Measurements from ENCODE around the gene PCSK6.
"Not testable (repeated sequence)": the region's sequence is repeated elsewhere in the genome, so short reads cannot be mapped to it uniquely, and the experiment has no call there.

PCSK6 gene

DNA sequence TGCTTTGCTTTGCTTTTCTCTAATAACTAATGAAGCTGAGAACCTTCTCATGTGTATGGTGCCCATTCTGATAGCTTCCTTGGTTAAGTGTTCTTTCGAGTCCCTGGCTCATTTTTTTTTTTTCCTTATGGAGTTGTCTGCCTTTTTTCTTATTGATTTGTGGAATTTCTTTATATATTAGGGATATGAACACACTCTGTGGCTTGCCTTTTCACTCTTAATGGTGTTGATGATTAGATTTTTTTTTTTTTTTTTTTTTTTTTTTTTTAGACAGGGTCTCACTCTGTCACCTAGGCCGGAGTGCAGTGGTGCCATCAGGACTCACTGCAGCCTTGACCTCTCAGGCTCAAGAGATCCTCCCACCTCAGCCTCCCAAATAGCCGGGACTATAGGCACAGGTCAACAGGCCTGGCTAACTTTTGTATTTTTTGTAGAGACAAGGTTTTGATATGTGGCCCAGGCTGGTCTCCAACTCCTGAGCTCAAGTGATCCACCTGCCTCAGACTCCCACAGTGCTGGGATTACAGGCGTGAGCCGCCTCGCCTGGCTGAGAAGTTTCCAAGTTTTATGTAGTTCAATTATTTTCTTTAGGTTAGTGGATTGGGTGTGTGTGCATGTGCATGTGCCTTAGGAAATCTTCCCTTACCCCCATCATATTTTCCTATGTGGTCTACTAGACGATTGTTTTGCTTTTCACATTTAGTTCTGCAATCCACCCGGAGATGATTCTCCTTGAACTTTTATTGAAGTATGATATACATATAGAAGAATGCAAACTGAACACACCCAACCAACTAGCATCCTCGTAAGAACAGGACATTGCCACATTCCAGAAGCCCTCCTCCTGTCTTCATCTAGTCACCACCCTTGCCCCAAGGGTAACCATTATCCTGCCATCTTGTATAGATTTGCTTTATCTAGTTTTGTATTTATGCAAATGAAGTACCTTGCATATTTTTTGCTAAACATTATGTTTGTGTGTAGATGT, 192.8 kb downstream of the PCSK6 start:
- peak overlapping the region in 1 of 2 donors; percentile 86 for H3K4me3 ChIP-seq (ENCODE audit: low read depth in 1 of 2, low read length in 2 of 2)
- H3K36me3 ChIP-seq (ENCODE audit: control insufficient read depth in 1 of 2, insufficient read depth in 2 of 2, low read length in 2 of 2) = peaks cover under 1 to 8% of the 10 kb centered on the region in 2 donors
- H3K27ac ChIP-seq (ENCODE audit: low read length) = no peak overlapping the region
- no peaks in the 10 kb centered on the region for H3K27me3 ChIP-seq (ENCODE audit: low read depth, low read length)
- peaks cover 7 to 30% of the 10 kb centered on the region in 2 donors for H3K4me1 ChIP-seq (ENCODE audit: control insufficient read depth in 1 of 2, insufficient read depth in 2 of 2, low read length in 2 of 2)
- no peaks in the 10 kb centered on the region for H3K9me3 ChIP-seq (ENCODE audit: control insufficient read depth in 1 of 2, low read length in 2 of 2)

DNA sequence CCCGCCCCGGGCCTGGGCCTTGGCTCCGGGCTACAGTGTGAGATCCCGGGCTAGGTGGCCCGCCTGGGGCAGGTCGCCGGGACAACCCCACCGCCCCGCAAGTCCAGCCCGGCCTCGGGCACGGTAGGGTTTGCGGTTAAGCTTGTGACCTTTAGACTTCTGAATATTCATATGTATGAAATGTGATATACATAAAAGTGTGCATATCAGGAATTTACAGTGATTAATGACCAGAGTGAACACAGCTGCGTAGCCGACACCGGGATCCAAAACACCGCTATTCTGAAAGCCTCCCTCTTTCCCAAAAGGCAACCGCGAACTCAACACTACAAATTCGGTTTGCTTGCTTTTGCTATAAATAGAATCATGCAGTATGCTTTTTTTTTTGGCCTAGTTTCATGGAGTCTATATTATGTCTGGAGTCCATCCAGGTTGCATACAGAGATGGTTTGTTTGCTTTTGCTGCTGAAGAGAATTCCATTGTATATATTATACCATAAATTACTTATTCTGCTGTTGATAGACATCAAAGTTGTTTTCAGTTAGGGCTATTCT, 193.8 kb downstream of the PCSK6 start:
- Histone ChIP-seq H3K27me3 (ENCODE audit: low read depth, low read length) (no peaks in the 10 kb centered on the region), H3K4me1 (ENCODE audit: control insufficient read depth in 1 of 2, insufficient read depth in 2 of 2, low read length in 2 of 2) (peaks cover 7 to 32% of the 10 kb centered on the region in 2 donors), H3K4me3 (ENCODE audit: low read depth in 1 of 2, low read length in 2 of 2) (peak overlapping the region; percentile 86 to 99), H3K27ac (ENCODE audit: low read length) (peak overlapping the region; percentile 94), H3K36me3 (ENCODE audit: control insufficient read depth in 1 of 2, insufficient read depth in 2 of 2, low read length in 2 of 2) (peaks cover 4 to 8% of the 10 kb centered on the region in 2 donors), H3K9me3 (ENCODE audit: control insufficient read depth in 1 of 2, low read length in 2 of 2) (no peaks in the 10 kb centered on the region)

DNA sequence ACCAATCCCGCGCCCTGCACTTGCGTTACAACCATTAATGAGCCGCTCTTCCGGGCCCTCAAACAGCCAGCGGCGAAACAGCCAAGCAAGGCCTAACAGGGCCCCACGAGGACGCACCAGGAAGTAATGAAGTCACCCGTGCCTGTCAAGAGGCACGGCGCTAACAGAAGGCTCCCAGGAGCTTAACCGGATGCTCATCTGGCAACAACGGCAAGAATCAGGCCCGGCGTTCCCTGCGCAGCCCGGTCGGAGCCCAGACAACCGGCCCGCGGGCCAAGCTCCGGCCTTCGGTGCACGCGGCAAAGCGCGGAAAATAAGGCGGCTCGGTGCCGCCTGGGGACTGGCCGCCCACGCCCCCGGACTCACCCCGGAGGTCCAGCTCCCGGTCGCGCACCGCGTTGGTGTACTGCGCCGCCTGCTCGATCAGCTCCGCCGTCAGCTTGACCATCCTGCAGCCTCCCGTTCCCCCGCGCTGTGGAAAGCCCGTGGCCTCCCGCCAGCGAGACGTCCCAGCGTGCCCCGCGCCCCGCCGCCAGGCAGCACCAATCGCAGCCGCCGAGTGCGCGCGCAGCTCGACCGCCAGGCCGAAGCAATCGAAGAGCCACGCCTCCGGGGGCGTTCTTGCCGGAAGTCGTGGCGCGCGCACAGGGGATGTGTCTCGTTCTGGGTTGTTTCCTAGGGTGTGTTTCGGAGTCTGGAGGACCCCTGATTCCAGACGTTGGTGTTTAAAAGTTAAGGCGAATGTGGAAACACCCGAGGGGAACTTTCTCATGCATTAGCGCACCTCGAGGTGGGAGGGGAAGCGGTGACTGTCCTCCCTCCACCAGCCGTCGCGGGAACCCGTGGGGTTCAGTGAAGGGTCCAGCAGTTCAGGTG, 194.5 kb downstream of the PCSK6 start, which contains the start of gene SNRPA1:
TSS of gene SNRPA1 (minus strand) at position 518 of the 876 bp plus-strand sequence. CDS start at position 448, 70 bp downstream.
- H3K36me3 ChIP-seq (ENCODE audit: control insufficient read depth in 1 of 2, insufficient read depth in 2 of 2, low read length in 2 of 2) = peaks cover 6 to 8% of the 10 kb centered on the region in 2 donors
- H3K9me3 ChIP-seq (ENCODE audit: control insufficient read depth in 1 of 2, low read length in 2 of 2) = no peaks in the 10 kb centered on the region
- H3K27me3 ChIP-seq (ENCODE audit: low read depth, low read length) = no peaks in the 10 kb centered on the region
- H3K4me3 ChIP-seq (ENCODE audit: low read depth in 1 of 2, low read length in 2 of 2) = peak within 1 kb of the TSS; percentile 86 to 99
- H3K27ac ChIP-seq (ENCODE audit: low read length) = peak within 1 kb of the TSS; percentile 99
- peaks cover 7 to 29% of the 10 kb centered on the region in 2 donors for H3K4me1 ChIP-seq (ENCODE audit: control insufficient read depth in 1 of 2, insufficient read depth in 2 of 2, low read length in 2 of 2)

DNA sequence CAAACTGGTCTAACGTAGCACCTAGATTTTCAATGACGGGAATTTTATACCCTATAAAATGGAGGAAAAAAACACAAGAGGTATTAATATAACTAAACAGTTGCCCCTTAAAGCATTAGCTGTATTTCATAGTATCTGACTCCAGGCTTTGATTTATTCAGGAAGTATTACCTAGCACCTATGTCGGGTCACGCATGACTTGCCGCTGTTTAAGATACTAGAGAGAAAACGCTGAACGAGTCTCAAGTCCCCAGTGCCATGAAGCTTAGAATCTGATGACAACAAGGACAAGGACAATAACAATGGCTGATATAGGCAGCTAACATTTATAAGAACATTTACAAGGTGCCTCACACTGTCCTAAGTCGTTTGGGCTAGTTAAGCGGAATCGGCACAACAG, 196.4 kb downstream of the PCSK6 start:
- H3K9me3 ChIP-seq (ENCODE audit: control insufficient read depth in 1 of 2, low read length in 2 of 2) = no peaks in the 10 kb centered on the region
- H3K27me3 ChIP-seq (ENCODE audit: low read depth, low read length) = no peaks in the 10 kb centered on the region
- peak overlapping the region; percentile 86 to 99 for H3K4me3 ChIP-seq (ENCODE audit: low read depth in 1 of 2, low read length in 2 of 2)
- H3K36me3 ChIP-seq (ENCODE audit: control insufficient read depth in 1 of 2, insufficient read depth in 2 of 2, low read length in 2 of 2) = peaks cover 8 to 16% of the 10 kb centered on the region in 2 donors
- peak overlapping the region; percentile 99 for H3K27ac ChIP-seq (ENCODE audit: low read length)
- H3K4me1 ChIP-seq (ENCODE audit: control insufficient read depth in 1 of 2, insufficient read depth in 2 of 2, low read length in 2 of 2) = peaks cover 7 to 29% of the 10 kb centered on the region in 2 donors

DNA sequence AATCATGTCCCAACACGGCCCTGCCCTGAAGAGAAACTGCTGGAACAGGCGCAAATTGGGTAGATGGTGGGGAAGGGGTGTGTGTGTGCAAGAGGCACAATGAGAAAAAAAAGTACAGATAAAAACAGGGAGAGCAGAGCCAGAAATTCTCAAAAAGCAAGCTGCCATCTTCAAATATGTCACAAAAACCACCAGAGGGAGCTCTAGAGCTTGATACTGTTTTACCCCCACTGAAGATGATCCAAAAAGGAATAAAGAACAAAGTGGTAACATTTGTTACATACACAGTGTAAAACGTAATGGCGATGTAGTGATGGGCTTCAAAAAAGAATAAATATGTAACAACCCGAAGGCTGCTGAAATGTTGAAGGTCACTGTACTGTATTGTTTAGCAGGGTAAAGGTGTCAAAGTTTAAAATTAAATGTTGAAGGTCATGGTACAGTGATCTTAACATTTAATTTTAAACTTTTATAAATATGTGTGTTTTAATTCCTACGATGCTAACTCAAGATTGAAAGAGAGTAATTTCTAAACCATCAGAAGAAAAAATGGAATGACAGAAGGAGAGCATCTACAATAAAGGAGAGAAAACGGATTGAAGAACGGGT, 200.5 kb downstream of the PCSK6 start:
- Histone ChIP-seq H3K4me3 (ENCODE audit: low read depth in 1 of 2, low read length in 2 of 2) (no peak overlapping the region), H3K36me3 (ENCODE audit: control insufficient read depth in 1 of 2, insufficient read depth in 2 of 2, low read length in 2 of 2) (peaks cover 27 to 45% of the 10 kb centered on the region in 2 donors), H3K9me3 (ENCODE audit: control insufficient read depth in 1 of 2, low read length in 2 of 2) (no peaks in the 10 kb centered on the region), H3K27me3 (ENCODE audit: low read depth, low read length) (no peaks in the 10 kb centered on the region), H3K27ac (ENCODE audit: low read length) (no peak overlapping the region), H3K4me1 (ENCODE audit: control insufficient read depth in 1 of 2, insufficient read depth in 2 of 2, low read length in 2 of 2) (peaks cover 7 to 21% of the 10 kb centered on the region in 2 donors)

DNA sequence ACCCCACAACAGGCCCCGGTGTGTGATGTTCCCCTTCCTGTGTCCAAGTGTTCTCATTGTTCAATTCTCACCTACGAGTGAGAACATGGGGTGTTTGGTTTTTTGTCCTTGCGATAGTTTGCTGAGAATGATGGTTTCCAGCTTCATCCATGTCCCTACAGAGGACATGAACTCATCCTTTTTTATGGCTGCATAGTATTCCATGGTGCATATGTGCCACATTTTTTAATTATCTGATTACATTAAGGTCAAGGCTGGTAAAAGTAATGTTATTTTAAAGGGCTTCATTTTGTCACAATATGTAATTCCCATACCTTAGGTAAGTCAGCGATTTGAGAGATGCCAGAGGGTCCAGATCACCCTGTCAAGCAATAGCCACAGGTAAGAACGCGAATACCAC, 202.2 kb downstream of the PCSK6 start:
- not testable (repeated sequence) for H3K9me3 ChIP-seq (ENCODE audit: control insufficient read depth in 1 of 2, low read length in 2 of 2); H3K27me3 ChIP-seq (ENCODE audit: low read depth, low read length); H3K27ac ChIP-seq (ENCODE audit: low read length); H3K4me3 ChIP-seq (ENCODE audit: low read depth in 1 of 2, low read length in 2 of 2); H3K4me1 ChIP-seq (ENCODE audit: control insufficient read depth in 1 of 2, insufficient read depth in 2 of 2, low read length in 2 of 2)
- peaks cover 44 to 57% of the 10 kb centered on the region in 2 donors for H3K36me3 ChIP-seq (ENCODE audit: control insufficient read depth in 1 of 2, insufficient read depth in 2 of 2, low read length in 2 of 2)

DNA sequence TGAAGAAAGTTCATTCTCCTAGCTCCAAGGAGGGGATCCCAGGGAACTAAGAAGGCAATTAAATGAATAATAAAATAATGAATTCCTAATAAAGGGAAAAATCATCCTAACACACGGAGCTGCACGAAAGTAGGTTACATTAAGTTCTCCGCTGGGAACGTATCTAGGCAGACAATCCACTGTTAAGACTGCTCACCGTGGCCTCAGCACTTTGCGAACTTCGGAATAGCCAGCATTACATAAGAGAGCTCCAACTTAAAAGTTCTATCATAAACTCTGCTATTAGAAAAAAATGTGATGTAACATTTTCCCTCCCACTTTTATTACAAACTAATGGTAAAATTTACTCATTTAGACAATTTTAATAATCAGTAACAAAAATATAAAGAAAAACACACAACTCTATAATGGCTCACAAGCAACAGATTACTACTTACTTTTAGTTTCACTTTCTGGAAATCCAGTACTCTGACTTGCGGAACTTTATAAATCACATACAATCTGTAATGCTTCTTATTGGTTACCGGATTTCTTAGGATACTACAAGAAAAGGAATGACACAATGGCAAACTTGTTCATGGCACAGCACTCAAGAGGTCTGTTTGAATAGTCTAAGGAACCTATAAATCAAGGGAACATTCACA, 202.9 kb downstream of the PCSK6 start:
- Histone ChIP-seq H3K4me1 (ENCODE audit: control insufficient read depth in 1 of 2, insufficient read depth in 2 of 2, low read length in 2 of 2) (peaks cover 0 to 1% of the 10 kb centered on the region in 2 donors), H3K9me3 (ENCODE audit: control insufficient read depth in 1 of 2, low read length in 2 of 2) (no peaks in the 10 kb centered on the region), H3K4me3 (ENCODE audit: low read depth in 1 of 2, low read length in 2 of 2) (no peak overlapping the region), H3K36me3 (ENCODE audit: control insufficient read depth in 1 of 2, insufficient read depth in 2 of 2, low read length in 2 of 2) (peaks cover 51 to 61% of the 10 kb centered on the region in 2 donors), H3K27ac (ENCODE audit: low read length) (no peak overlapping the region), H3K27me3 (ENCODE audit: low read depth, low read length) (no peaks in the 10 kb centered on the region)

DNA sequence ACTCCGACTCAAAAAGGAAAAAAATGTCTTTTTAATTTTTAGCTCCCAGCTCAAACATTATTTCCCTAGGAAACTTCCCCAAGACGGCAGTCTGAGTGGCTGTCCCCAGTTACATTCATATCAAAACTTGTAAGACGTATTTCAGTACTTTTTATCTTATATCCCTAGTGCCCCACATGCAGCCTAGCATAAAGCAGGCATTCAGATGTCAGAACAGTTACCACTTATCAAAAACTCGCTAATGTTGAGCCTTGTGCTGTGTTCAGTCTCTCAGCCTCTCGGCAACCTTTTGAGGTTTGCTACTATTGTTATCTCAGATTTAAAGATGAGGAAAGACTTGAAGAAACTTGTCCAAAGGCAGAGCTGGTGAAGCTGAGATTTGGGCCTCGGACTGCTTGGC, 205.6 kb downstream of the PCSK6 start:
- no peaks in the 10 kb centered on the region for H3K9me3 ChIP-seq (ENCODE audit: control insufficient read depth in 1 of 2, low read length in 2 of 2)
- no peaks in the 10 kb centered on the region for H3K4me1 ChIP-seq (ENCODE audit: control insufficient read depth in 1 of 2, insufficient read depth in 2 of 2, low read length in 2 of 2)
- peaks cover 65 to 68% of the 10 kb centered on the region in 2 donors for H3K36me3 ChIP-seq (ENCODE audit: control insufficient read depth in 1 of 2, insufficient read depth in 2 of 2, low read length in 2 of 2)
- no peaks in the 10 kb centered on the region for H3K27me3 ChIP-seq (ENCODE audit: low read depth, low read length)
- no peak overlapping the region for H3K27ac ChIP-seq (ENCODE audit: low read length)
- no peak overlapping the region for H3K4me3 ChIP-seq (ENCODE audit: low read depth in 1 of 2, low read length in 2 of 2)

DNA sequence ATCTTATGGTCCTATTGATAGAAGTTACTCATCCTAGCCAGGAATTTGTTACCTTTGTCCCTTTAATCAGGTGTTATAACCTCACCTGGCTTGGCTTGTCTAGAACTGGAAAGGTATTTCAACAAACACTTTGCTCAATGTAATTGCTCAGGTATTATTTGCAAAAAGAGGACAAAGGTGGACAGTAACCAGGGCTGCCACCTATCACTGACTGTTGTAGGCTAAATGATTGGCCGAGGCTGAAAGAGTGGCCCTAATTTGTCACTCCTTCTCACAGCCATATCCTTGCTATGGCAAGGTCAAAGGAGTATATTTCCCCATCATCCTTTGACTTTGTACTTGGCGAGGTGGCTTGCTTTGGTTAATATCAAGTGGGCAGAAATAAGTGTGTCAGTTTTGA, 209.5 kb downstream of the PCSK6 start:
- H3K27ac ChIP-seq (ENCODE audit: low read length) = no peak overlapping the region
- peaks cover 41 to 55% of the 10 kb centered on the region in 2 donors for H3K36me3 ChIP-seq (ENCODE audit: control insufficient read depth in 1 of 2, insufficient read depth in 2 of 2, low read length in 2 of 2)
- H3K4me1 ChIP-seq (ENCODE audit: control insufficient read depth in 1 of 2, insufficient read depth in 2 of 2, low read length in 2 of 2) = peaks cover 0 to 19% of the 10 kb centered on the region in 2 donors
- H3K9me3 ChIP-seq (ENCODE audit: control insufficient read depth in 1 of 2, low read length in 2 of 2) = no peaks in the 10 kb centered on the region
- H3K27me3 ChIP-seq (ENCODE audit: low read depth, low read length) = no peaks in the 10 kb centered on the region
- no peak overlapping the region for H3K4me3 ChIP-seq (ENCODE audit: low read depth in 1 of 2, low read length in 2 of 2)

DNA sequence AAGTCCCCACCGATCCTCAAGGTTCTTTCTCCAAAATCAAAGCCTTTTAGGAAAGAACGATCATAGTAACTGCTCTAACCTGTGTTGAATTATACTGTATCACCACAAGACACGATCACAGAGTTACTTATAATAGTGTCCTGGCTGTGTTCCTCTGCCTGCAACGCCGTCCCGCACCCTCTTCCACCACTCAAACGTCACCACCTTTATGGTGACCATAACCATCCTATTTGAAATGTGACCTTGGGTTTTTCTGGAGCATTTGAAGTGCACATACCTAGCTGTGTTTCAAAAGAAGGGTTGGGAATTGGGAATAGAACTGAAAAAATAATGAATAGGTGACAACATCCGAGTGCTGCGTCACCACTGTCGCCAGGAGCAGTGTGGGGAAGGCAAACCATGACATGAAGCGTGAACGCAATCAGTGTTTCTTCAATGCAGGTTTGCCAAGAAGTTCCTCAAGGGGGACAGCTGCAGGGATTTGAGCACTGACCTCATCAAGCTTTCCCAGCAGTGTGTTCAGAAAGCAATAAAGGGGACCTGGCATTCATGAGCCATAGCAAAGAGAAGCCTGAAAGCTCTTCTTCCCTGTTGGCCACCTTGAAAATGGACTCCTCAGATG, 211.5 kb downstream of the PCSK6 start:
- Histone ChIP-seq H3K9me3 (ENCODE audit: control insufficient read depth in 1 of 2, low read length in 2 of 2) (no peaks in the 10 kb centered on the region), H3K27me3 (ENCODE audit: low read depth, low read length) (no peaks in the 10 kb centered on the region), H3K4me1 (ENCODE audit: control insufficient read depth in 1 of 2, insufficient read depth in 2 of 2, low read length in 2 of 2) (peaks cover 0 to 19% of the 10 kb centered on the region in 2 donors), H3K4me3 (ENCODE audit: low read depth in 1 of 2, low read length in 2 of 2) (peak overlapping the region; percentile 40 to 73), H3K36me3 (ENCODE audit: control insufficient read depth in 1 of 2, insufficient read depth in 2 of 2, low read length in 2 of 2) (peaks cover 48 to 57% of the 10 kb centered on the region in 2 donors), H3K27ac (ENCODE audit: low read length) (peak overlapping the region; percentile 20)

Measured in muscle layer of duodenum (tissue), 2 donors.